ENCODE results near the gene DDX28. TPM values are rescaled to one million over a fixed set of nuclear protein-coding genes. Genes with fewer than 3 reads are reported as not detected.

DDX28 gene
- polyA plus RNA-seq, 1 donor from 2014 or later: 13.9 TPM

DNA sequence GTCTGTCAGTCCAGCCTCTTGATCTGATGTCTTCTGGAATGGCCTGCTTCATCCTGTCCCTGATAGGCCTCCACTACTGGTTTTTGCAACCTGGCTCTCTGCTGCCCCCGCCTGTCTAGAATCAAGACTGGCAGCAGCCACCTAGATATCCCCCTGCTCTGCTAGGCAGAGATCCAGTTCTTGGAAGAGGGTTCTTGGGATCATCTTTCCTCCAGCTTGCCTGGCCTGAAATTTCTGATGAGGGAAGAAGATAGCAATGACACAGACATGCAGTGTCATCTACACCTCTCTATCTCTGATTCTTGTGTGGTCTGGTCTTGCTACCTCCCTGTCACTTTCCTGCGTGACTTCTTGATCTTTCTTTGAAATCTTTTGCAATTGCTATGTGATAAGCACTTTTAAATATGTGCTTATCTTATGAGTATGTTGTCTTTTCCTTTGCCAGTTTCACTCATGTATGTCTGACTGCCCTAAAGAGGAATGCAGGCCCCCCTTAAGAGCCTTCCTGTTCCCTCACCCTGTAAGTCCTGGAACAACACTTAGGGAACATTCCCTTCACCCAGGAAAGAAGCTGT lies 41.8 kb upstream of the DDX28 start:
- no peaks in the 10 kb centered on the region for H3K79me2 ChIP-seq (replicated peaks; ENCODE audit: insufficient read depth, low read length)
- H3K9me3 ChIP-seq (ENCODE audit: low read length): no peaks in the 10 kb centered on the region
- H3K9ac ChIP-seq (ENCODE audit: low read length): no peak overlapping the region
- TF ChIP-seq SMC3 (conservative IDR thresholded peaks at IDR 0.05; ENCODE audit: poor library complexity): peak; percentile 64
- TF ChIP-seq, protein P1, sequence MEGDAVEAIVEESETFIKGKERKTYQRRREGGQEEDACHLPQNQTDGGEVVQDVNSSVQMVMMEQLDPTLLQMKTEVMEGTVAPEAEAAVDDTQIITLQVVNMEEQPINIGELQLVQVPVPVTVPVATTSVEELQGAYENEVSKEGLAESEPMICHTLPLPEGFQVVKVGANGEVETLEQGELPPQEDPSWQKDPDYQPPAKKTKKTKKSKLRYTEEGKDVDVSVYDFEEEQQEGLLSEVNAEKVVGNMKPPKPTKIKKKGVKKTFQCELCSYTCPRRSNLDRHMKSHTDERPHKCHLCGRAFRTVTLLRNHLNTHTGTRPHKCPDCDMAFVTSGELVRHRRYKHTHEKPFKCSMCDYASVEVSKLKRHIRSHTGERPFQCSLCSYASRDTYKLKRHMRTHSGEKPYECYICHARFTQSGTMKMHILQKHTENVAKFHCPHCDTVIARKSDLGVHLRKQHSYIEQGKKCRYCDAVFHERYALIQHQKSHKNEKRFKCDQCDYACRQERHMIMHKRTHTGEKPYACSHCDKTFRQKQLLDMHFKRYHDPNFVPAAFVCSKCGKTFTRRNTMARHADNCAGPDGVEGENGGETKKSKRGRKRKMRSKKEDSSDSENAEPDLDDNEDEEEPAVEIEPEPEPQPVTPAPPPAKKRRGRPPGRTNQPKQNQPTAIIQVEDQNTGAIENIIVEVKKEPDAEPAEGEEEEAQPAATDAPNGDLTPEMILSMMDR (IDR thresholded peaks at IDR 0.05; ENCODE audit: poor library complexity, severe bottlenecking): peak; percentile 65
- no peak for TF ChIP-seq EZH2 (IDR thresholded peaks at IDR 0.05; ENCODE audit: borderline replicate concordance, insufficient read depth, low read length, poor library complexity, severe bottlenecking)
- TF ChIP-seq RAD21 (conservative IDR thresholded peaks at IDR 0.05): peak; percentile 60
- no peak for TF ChIP-seq POLR2AphosphoS5 (IDR thresholded peaks at IDR 0.05)
- TF ChIP-seq MXI1 (conservative IDR thresholded peaks at IDR 0.05; ENCODE audit: poor library complexity, severe bottlenecking): no peak
- H3K27ac ChIP-seq (ENCODE audit: low read length): no peak overlapping the region
- H3K9me2 ChIP-seq (ENCODE audit: insufficient read depth, low read length): no peaks in the 10 kb centered on the region
- no peaks in the 10 kb centered on the region for H3K27me3 ChIP-seq (ENCODE audit: insufficient read depth, low read depth, low read length)
- no peaks in the 10 kb centered on the region for H3K36me3 ChIP-seq (ENCODE audit: insufficient read depth, low read length)
- H3K4me3 ChIP-seq (ENCODE audit: low read length): no peak overlapping the region
- no peaks in the 10 kb centered on the region for H3F3A ChIP-seq (ENCODE audit: insufficient read depth, low read length, poor library complexity, severe bottlenecking)
- no peak overlapping the region for H3K4me2 ChIP-seq (ENCODE audit: low read length)
- H2AFZ ChIP-seq (ENCODE audit: low read depth, low read length): no peak overlapping the region
- no peaks in the 10 kb centered on the region for H4K20me1 ChIP-seq (ENCODE audit: insufficient read depth)

DNA sequence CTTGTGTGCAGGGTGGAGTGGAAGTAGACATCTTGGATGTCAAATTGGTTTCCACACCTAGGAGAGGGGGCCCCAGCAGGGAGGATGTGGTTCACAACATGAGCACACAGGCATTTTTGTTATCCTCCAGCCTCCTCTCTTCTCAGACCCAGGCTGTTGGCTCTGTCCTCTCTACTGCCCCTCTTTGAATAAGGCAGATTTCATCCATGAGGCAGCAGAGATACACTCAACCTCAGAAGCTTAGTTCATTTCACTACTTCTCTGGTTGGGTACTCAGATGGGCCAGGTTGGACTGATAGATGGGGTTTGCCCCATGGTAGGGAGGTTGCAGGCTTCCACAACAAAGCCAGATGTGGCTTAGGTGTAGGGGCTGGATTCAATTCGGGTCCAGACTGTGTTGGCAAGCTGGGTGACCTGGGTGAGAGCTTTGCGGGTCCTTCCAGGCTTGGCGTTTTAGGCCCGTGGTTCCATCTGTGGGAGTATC lies 39.9 kb upstream of the DDX28 start:
- H3K27ac ChIP-seq (ENCODE audit: low read length): no peak overlapping the region
- H3K79me2 ChIP-seq (replicated peaks; ENCODE audit: insufficient read depth, low read length): no peaks in the 10 kb centered on the region
- no peaks in the 10 kb centered on the region for H3K36me3 ChIP-seq (ENCODE audit: insufficient read depth, low read length)
- TF ChIP-seq SMC3 (conservative IDR thresholded peaks at IDR 0.05; ENCODE audit: poor library complexity) (no peak), RAD21 (conservative IDR thresholded peaks at IDR 0.05) (no peak), POLR2AphosphoS5 (IDR thresholded peaks at IDR 0.05) (no peak), EZH2 (IDR thresholded peaks at IDR 0.05; ENCODE audit: borderline replicate concordance, insufficient read depth, low read length, poor library complexity, severe bottlenecking) (no peak), MXI1 (conservative IDR thresholded peaks at IDR 0.05; ENCODE audit: poor library complexity, severe bottlenecking) (no peak), TAF1 (IDR thresholded peaks at IDR 0.05; ENCODE audit: low read depth) (no peak), EP300 (conservative IDR thresholded peaks at IDR 0.05; ENCODE audit: poor library complexity, severe bottlenecking) (no peak)
- TF ChIP-seq, protein P2, sequence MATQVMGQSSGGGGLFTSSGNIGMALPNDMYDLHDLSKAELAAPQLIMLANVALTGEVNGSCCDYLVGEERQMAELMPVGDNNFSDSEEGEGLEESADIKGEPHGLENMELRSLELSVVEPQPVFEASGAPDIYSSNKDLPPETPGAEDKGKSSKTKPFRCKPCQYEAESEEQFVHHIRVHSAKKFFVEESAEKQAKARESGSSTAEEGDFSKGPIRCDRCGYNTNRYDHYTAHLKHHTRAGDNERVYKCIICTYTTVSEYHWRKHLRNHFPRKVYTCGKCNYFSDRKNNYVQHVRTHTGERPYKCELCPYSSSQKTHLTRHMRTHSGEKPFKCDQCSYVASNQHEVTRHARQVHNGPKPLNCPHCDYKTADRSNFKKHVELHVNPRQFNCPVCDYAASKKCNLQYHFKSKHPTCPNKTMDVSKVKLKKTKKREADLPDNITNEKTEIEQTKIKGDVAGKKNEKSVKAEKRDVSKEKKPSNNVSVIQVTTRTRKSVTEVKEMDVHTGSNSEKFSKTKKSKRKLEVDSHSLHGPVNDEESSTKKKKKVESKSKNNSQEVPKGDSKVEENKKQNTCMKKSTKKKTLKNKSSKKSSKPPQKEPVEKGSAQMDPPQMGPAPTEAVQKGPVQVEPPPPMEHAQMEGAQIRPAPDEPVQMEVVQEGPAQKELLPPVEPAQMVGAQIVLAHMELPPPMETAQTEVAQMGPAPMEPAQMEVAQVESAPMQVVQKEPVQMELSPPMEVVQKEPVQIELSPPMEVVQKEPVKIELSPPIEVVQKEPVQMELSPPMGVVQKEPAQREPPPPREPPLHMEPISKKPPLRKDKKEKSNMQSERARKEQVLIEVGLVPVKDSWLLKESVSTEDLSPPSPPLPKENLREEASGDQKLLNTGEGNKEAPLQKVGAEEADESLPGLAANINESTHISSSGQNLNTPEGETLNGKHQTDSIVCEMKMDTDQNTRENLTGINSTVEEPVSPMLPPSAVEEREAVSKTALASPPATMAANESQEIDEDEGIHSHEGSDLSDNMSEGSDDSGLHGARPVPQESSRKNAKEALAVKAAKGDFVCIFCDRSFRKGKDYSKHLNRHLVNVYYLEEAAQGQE (IDR thresholded peaks at IDR 0.05; ENCODE audit: borderline replicate concordance): no peak
- TF ChIP-seq, protein P1 (IDR thresholded peaks at IDR 0.05; ENCODE audit: poor library complexity, severe bottlenecking): no peak
- no peak overlapping the region for H3K4me3 ChIP-seq (ENCODE audit: low read length)
- no peak overlapping the region for H2AFZ ChIP-seq (ENCODE audit: low read depth, low read length)
- H3F3A ChIP-seq (ENCODE audit: insufficient read depth, low read length, poor library complexity, severe bottlenecking): no peaks in the 10 kb centered on the region
- no peak overlapping the region for H3K4me2 ChIP-seq (ENCODE audit: low read length)
- no peaks in the 10 kb centered on the region for H3K9me2 ChIP-seq (ENCODE audit: insufficient read depth, low read length)
- no peaks in the 10 kb centered on the region for H3K27me3 ChIP-seq (ENCODE audit: insufficient read depth, low read depth, low read length)
- H3K9me3 ChIP-seq (ENCODE audit: low read length): no peaks in the 10 kb centered on the region
- H3K9ac ChIP-seq (ENCODE audit: low read length): no peak overlapping the region
- H4K20me1 ChIP-seq (ENCODE audit: insufficient read depth): no peaks in the 10 kb centered on the region

Measured in neural cell (in vitro differentiated cells).